ENCODE measurements around the gene RAB11FIP3.

Gene RAB11FIP3

GRCh38 chr16:424033-424622, 1.3 kb upstream of the RAB11FIP3 start:
- DNase-seq (ENCODE audit: low read depth), result no peak

- no peak for DNase-seq (ENCODE audit: low read depth)
Observed at GRCh38 chr16:424623-425081, 797 bp upstream of the RAB11FIP3 start.

GRCh38 chr16:425740-426114, 278 bp downstream of the RAB11FIP3 start:
- DNase-seq (ENCODE audit: low read depth), result no peak

- no peak for DNase-seq (ENCODE audit: low read depth)
Observed at GRCh38 chr16:426115-426905, 861 bp downstream of the RAB11FIP3 start.

GRCh38 chr16:426906-427249, 1.4 kb downstream of the RAB11FIP3 start:
- DNase-seq (ENCODE audit: low read depth), result no peak

GRCh38 chr16:427250-427649, 1.8 kb downstream of the RAB11FIP3 start:
- DNase-seq (ENCODE audit: low read depth), result no peak

GRCh38 chr16:430904-431303, 5.5 kb downstream of the RAB11FIP3 start:
- no peak for DNase-seq (ENCODE audit: low read depth)

- DNase-seq (ENCODE audit: low read depth), result no peak
Observed at GRCh38 chr16:440627-441026, 15.2 kb downstream of the RAB11FIP3 start.

GRCh38 chr16:441447-441846, 16.0 kb downstream of the RAB11FIP3 start:
- DNase-seq (ENCODE audit: low read depth), result no peak

GRCh38 chr16:442976-443375, 17.5 kb downstream of the RAB11FIP3 start:
- DNase-seq (ENCODE audit: low read depth), result no peak

- no peak for DNase-seq (ENCODE audit: low read depth)
Observed at GRCh38 chr16:444027-444426, 18.6 kb downstream of the RAB11FIP3 start.

- no peak for DNase-seq (ENCODE audit: low read depth)
Observed at GRCh38 chr16:445566-445965, 20.1 kb downstream of the RAB11FIP3 start.

GRCh38 chr16:450385-450784, 24.9 kb downstream of the RAB11FIP3 start:
- DNase-seq (ENCODE audit: low read depth), result no peak

- DNase-seq (ENCODE audit: low read depth), result no peak
Observed at GRCh38 chr16:450785-451512, 25.5 kb downstream of the RAB11FIP3 start.

- no peak for DNase-seq (ENCODE audit: low read depth)
Observed at GRCh38 chr16:454397-454940, 29.0 kb downstream of the RAB11FIP3 start.

GRCh38 chr16:455453-455852, 30.0 kb downstream of the RAB11FIP3 start:
- no peak for DNase-seq (ENCODE audit: low read depth)

GRCh38 chr16:456891-457483, 31.5 kb downstream of the RAB11FIP3 start:
- no peak for DNase-seq (ENCODE audit: low read depth)

GRCh38 chr16:457732-458400, 32.4 kb downstream of the RAB11FIP3 start:
- no peak for DNase-seq (ENCODE audit: low read depth)

GRCh38 chr16:459761-460160, 34.3 kb downstream of the RAB11FIP3 start:
- DNase-seq (ENCODE audit: low read depth), result no peak

GRCh38 chr16:460787-461186, 35.3 kb downstream of the RAB11FIP3 start:
- DNase-seq (ENCODE audit: low read depth), result no peak

GRCh38 chr16:463071-463470, 37.6 kb downstream of the RAB11FIP3 start:
- DNase-seq (ENCODE audit: low read depth), result no peak

- DNase-seq (ENCODE audit: low read depth), result no peak
Observed at GRCh38 chr16:466651-467050, 41.2 kb downstream of the RAB11FIP3 start.
